ENCODE measurements around the gene RANBP10.
A peak's percentile ranks its signal among the peaks of the same experiment; 100 is the strongest.

GRCh38 chr16:67841198-67841815, 34.9 kb upstream of the RANBP10 start:
- TF ChIP-seq EP300 (IDR thresholded peaks at IDR 0.05; ENCODE audit: low read depth in 2 of 2, low read length in 2 of 2) (no peak), EP300 (CRISPR knock-in tag; IDR thresholded peaks at IDR 0.05; ENCODE audit: borderline replicate concordance) (no peak), RFX3 (CRISPR knock-in tag; IDR thresholded peaks at IDR 0.05) (no peak), POLR2A (IDR thresholded peaks at IDR 0.05; ENCODE audit: insufficient read depth in 1 of 2, low read depth in 2 of 2, low read length in 2 of 2) (no peak), POLR2AphosphoS5 (IDR thresholded peaks at IDR 0.05; ENCODE audit: low read depth, low read length) (no peak), TOE1 (CRISPR knock-in tag; IDR thresholded peaks at IDR 0.05) (no peak), HCFC1 (IDR thresholded peaks at IDR 0.05; ENCODE audit: low read depth, low read length) (no peak), ZNF407 (CRISPR knock-in tag; IDR thresholded peaks at IDR 0.05; ENCODE audit: not compliant biosample characterization) (no peak), CTCF (CRISPR knock-in tag; IDR thresholded peaks at IDR 0.05) (no peak)
- TF ChIP-seq, protein P1, sequence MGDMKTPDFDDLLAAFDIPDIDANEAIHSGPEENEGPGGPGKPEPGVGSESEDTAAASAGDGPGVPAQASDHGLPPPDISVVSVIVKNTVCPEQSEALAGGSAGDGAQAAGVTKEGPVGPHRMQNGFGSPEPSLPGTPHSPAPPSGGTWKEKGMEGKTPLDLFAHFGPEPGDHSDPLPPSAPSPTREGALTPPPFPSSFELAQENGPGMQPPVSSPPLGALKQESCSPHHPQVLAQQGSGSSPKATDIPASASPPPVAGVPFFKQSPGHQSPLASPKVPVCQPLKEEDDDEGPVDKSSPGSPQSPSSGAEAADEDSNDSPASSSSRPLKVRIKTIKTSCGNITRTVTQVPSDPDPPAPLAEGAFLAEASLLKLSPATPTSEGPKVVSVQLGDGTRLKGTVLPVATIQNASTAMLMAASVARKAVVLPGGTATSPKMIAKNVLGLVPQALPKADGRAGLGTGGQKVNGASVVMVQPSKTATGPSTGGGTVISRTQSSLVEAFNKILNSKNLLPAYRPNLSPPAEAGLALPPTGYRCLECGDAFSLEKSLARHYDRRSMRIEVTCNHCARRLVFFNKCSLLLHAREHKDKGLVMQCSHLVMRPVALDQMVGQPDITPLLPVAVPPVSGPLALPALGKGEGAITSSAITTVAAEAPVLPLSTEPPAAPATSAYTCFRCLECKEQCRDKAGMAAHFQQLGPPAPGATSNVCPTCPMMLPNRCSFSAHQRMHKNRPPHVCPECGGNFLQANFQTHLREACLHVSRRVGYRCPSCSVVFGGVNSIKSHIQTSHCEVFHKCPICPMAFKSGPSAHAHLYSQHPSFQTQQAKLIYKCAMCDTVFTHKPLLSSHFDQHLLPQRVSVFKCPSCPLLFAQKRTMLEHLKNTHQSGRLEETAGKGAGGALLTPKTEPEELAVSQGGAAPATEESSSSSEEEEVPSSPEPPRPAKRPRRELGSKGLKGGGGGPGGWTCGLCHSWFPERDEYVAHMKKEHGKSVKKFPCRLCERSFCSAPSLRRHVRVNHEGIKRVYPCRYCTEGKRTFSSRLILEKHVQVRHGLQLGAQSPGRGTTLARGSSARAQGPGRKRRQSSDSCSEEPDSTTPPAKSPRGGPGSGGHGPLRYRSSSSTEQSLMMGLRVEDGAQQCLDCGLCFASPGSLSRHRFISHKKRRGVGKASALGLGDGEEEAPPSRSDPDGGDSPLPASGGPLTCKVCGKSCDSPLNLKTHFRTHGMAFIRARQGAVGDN (CRISPR knock-in tag; IDR thresholded peaks at IDR 0.05) = no peak
- TF ChIP-seq, protein P2, sequence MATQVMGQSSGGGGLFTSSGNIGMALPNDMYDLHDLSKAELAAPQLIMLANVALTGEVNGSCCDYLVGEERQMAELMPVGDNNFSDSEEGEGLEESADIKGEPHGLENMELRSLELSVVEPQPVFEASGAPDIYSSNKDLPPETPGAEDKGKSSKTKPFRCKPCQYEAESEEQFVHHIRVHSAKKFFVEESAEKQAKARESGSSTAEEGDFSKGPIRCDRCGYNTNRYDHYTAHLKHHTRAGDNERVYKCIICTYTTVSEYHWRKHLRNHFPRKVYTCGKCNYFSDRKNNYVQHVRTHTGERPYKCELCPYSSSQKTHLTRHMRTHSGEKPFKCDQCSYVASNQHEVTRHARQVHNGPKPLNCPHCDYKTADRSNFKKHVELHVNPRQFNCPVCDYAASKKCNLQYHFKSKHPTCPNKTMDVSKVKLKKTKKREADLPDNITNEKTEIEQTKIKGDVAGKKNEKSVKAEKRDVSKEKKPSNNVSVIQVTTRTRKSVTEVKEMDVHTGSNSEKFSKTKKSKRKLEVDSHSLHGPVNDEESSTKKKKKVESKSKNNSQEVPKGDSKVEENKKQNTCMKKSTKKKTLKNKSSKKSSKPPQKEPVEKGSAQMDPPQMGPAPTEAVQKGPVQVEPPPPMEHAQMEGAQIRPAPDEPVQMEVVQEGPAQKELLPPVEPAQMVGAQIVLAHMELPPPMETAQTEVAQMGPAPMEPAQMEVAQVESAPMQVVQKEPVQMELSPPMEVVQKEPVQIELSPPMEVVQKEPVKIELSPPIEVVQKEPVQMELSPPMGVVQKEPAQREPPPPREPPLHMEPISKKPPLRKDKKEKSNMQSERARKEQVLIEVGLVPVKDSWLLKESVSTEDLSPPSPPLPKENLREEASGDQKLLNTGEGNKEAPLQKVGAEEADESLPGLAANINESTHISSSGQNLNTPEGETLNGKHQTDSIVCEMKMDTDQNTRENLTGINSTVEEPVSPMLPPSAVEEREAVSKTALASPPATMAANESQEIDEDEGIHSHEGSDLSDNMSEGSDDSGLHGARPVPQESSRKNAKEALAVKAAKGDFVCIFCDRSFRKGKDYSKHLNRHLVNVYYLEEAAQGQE (IDR thresholded peaks at IDR 0.05; ENCODE audit: borderline replicate concordance in 1 of 2, low read depth in 1 of 2, low read length in 2 of 2) = 0 out of 4 replicates have a peak, but pooled peaks of 1 of the 2 experiments have one; percentile 32

Data from HepG2 (cell line).